DOHH2 (cell line): ENCODE data around the gene LRRC2.

Experiments used
- EZH2phosphoT487 ChIP-seq: fragments of 200-600 bp; sonication (generic); IDR thresholded peaks from 2 replicates; pipeline ENCODE4 v1.6.1; 2017; ENCODE audit warnings: borderline replicate concordance, mild to moderate bottlenecking, antibody characterized with exemption, low read length, moderate library complexity, mixed read lengths
- TF ChIP-seq, protein P1 (sequence below): fragments of 200-600 bp; sonication (generic); IDR thresholded peaks from one replicate; pipeline ENCODE4 v1.5.1; 2014; ENCODE audit warnings: antibody characterized with exemption, mild to moderate bottlenecking, low read depth, low read length; ENCODE audit not compliant: poor library complexity, severe bottlenecking

DNA sequence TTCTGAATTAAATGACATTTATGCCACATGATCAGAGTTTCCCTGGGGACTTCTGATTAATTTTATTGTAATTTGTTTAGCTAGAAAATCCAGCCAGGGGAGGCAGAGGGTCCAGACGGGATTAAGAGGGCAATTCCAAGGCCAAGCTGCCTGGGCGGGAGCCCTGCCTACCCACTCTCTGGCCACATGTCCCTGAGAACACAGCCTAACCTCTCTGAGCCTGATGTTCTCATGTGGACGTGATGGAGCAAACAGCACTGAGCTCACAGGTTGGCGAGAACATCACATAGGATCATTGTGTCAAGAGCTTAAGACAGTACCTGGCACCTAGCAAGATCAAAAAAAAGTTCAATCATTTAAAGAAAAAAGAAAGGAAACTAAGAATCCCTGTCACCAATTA is 1.0 kb downstream of the LRRC2 start:
- TF ChIP-seq, protein P1, sequence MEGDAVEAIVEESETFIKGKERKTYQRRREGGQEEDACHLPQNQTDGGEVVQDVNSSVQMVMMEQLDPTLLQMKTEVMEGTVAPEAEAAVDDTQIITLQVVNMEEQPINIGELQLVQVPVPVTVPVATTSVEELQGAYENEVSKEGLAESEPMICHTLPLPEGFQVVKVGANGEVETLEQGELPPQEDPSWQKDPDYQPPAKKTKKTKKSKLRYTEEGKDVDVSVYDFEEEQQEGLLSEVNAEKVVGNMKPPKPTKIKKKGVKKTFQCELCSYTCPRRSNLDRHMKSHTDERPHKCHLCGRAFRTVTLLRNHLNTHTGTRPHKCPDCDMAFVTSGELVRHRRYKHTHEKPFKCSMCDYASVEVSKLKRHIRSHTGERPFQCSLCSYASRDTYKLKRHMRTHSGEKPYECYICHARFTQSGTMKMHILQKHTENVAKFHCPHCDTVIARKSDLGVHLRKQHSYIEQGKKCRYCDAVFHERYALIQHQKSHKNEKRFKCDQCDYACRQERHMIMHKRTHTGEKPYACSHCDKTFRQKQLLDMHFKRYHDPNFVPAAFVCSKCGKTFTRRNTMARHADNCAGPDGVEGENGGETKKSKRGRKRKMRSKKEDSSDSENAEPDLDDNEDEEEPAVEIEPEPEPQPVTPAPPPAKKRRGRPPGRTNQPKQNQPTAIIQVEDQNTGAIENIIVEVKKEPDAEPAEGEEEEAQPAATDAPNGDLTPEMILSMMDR: no peak
- TF ChIP-seq EZH2phosphoT487: no peak
